ENCODE results near the gene DYNC2I2. TPM values are rescaled to one million over a fixed set of nuclear protein-coding genes. Genes with fewer than 3 reads are reported as not detected.
"Not testable (repeated sequence)": the region's sequence is repeated elsewhere in the genome, so short reads cannot be mapped to it uniquely, and the experiment has no call there.

Gene DYNC2I2
- total RNA-seq, 1 experiment from 2014 or later: 225 TPM

GRCh38 chr9:128696923-128697707, 40.5 kb upstream of the DYNC2I2 start:
- Histone ChIP-seq H3K9me3 (ENCODE audit: insufficient read depth, low read depth) (no peaks in the 10 kb centered on the region), H3F3A (ENCODE audit: insufficient read depth, low read depth) (peaks cover 77% of the 10 kb centered on the region), H3K36me3 (ENCODE audit: low read depth) (peaks cover 28% of the 10 kb centered on the region), H3K4me1 (replicated peaks; ENCODE audit: insufficient read depth) (no peaks in the 10 kb centered on the region), H3K4me3 (no peak overlapping the region), H3K9me2 (ENCODE audit: insufficient read depth) (no peaks in the 10 kb centered on the region), H2AFZ (no peak overlapping the region), H3K27me3 (ENCODE audit: insufficient read depth, low read depth) (no peaks in the 10 kb centered on the region), H3K79me2 (ENCODE audit: low read depth) (peaks cover 23% of the 10 kb centered on the region), H3K4me2 (no peak overlapping the region), H4K20me1 (ENCODE audit: insufficient read depth) (peaks cover 22% of the 10 kb centered on the region), H3K27ac (0 out of 2 replicates have a peak overlapping the region, but pooled peaks have one; percentile 21)
- intact Hi-C loops (cut with micrococcal nuclease; ENCODE audit: unreplicated experiment): no loop called here
- DNase-seq: no peak
- ChIA-PET CTCF (no interaction called here), POLR2A (ENCODE audit: unreplicated experiment) (interaction anchor here (0.5 to 1.0 kb wide), 4 partner anchors 13 to 61 kb away, joined by 3 to 5 read pairs (median 3); no protein-coding TSS in a partner anchor)
- BruUV-seq (replicated peaks): no TSS peak
- TF ChIP-seq CTCF (conservative IDR thresholded peaks at IDR 0.05) (no peak), EZH2 (IDR thresholded peaks at IDR 0.05; ENCODE audit: low read depth) (no peak)

DNA sequence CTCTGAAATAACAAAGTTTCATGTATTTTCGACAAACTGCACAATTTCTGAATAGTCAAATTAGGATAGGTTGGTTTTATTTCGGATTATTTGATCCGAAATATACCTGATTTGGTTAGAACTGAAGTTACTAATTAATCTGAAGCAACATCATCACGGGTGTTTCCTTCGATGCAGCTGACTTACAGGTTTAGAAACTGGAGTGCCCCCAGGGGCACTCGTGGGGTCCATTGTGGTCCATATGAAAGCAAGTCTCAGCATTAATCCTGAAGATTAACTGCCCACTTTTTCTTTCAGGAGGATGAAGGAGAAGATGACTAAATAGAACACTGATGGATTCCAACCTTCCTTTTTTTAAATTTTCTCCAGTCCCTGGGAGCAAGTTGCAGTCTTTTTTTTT, 37.7 kb upstream of the DYNC2I2 start:
- Histone ChIP-seq H3K27me3 (ENCODE audit: insufficient read depth, low read depth) (no peaks in the 10 kb centered on the region), H3K27ac (no peak overlapping the region), H3K4me2 (no peak overlapping the region), H2AFZ (no peak overlapping the region), H3K4me3 (no peak overlapping the region), H3K4me1 (replicated peaks; ENCODE audit: insufficient read depth) (peaks cover 10% of the 10 kb centered on the region), H3K36me3 (ENCODE audit: low read depth) (peaks cover 44% of the 10 kb centered on the region), H4K20me1 (ENCODE audit: insufficient read depth) (peaks cover 41% of the 10 kb centered on the region), H3F3A (ENCODE audit: insufficient read depth, low read depth) (peaks cover 78% of the 10 kb centered on the region), H3K79me2 (ENCODE audit: low read depth) (peaks cover 45% of the 10 kb centered on the region), H3K9me3 (ENCODE audit: insufficient read depth, low read depth) (no peaks in the 10 kb centered on the region), H3K9me2 (ENCODE audit: insufficient read depth) (no peaks in the 10 kb centered on the region)
- DNase-seq: no peak
- TSS peak; percentile 11 for BruUV-seq (replicated peaks)
- CTCF ChIA-PET: no interaction called here
- POLR2A ChIA-PET (ENCODE audit: unreplicated experiment): no interaction called here
- TF ChIP-seq CTCF (conservative IDR thresholded peaks at IDR 0.05): no peak
- no peak for TF ChIP-seq EZH2 (IDR thresholded peaks at IDR 0.05; ENCODE audit: low read depth)
- intact Hi-C loops (cut with micrococcal nuclease; ENCODE audit: unreplicated experiment): no loop called here

DNA sequence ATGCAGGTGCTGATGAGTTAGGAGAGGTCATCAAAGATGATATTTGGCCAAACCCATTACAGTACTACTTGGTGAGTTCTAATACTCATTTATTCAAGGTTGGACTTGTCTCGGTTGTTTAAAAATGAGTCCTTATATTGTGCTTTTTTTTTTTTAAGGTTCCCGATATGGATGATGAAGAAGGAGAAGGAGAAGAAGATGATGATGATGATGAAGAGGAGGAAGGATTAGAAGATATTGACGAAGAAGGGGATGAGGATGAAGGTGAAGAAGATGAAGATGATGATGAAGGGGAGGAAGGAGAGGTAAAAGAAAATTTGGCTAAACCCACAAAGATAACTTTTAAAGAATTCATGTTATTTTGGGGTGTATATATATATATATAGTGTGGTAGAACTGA, 37.1 kb upstream of the DYNC2I2 start:
- H3K9me2 ChIP-seq (ENCODE audit: insufficient read depth); H3K27me3 ChIP-seq (ENCODE audit: insufficient read depth, low read depth); POLR2A ChIA-PET (ENCODE audit: unreplicated experiment); H3K9me3 ChIP-seq (ENCODE audit: insufficient read depth, low read depth); H3K4me2 ChIP-seq; H3K27ac ChIP-seq; BruUV-seq (replicated peaks); CTCF ChIA-PET; intact Hi-C loops (cut with micrococcal nuclease; ENCODE audit: unreplicated experiment); DNase-seq; H2AFZ ChIP-seq; H3K4me3 ChIP-seq: not testable (repeated sequence)
- Histone ChIP-seq H3K36me3 (ENCODE audit: low read depth) (peaks cover 44% of the 10 kb centered on the region), H3K79me2 (ENCODE audit: low read depth) (peaks cover 45% of the 10 kb centered on the region), H3K4me1 (replicated peaks; ENCODE audit: insufficient read depth) (peaks cover 10% of the 10 kb centered on the region), H3F3A (ENCODE audit: insufficient read depth, low read depth) (peaks cover 74% of the 10 kb centered on the region), H4K20me1 (ENCODE audit: insufficient read depth) (peaks cover 41% of the 10 kb centered on the region)
